ENCODE measurements around the gene HYDIN.
"Not testable (repeated sequence)": the region's sequence is repeated elsewhere in the genome, so short reads cannot be mapped to it uniquely, and the experiment has no call there.

DNA sequence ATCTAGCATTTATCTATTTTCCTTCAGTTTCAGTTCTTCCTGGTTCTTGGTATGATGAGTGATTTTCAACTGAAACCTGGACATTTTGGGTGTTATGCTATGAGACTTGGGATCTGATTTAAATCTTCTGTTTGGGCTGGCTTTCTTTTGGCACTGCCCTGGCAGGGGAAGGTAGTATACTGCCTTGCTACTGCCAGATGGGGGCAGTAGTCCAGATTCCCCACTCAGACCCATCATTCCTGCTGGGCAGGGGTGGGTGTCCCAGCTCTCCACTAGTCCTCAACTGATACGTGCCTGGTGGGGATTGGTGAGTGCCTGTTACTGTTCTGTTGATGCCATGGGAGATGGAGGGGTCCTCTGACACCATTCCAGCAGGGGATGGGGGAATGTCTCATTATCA is 342.3 kb downstream of the HYDIN start:
- TF ChIP-seq, protein P1, sequence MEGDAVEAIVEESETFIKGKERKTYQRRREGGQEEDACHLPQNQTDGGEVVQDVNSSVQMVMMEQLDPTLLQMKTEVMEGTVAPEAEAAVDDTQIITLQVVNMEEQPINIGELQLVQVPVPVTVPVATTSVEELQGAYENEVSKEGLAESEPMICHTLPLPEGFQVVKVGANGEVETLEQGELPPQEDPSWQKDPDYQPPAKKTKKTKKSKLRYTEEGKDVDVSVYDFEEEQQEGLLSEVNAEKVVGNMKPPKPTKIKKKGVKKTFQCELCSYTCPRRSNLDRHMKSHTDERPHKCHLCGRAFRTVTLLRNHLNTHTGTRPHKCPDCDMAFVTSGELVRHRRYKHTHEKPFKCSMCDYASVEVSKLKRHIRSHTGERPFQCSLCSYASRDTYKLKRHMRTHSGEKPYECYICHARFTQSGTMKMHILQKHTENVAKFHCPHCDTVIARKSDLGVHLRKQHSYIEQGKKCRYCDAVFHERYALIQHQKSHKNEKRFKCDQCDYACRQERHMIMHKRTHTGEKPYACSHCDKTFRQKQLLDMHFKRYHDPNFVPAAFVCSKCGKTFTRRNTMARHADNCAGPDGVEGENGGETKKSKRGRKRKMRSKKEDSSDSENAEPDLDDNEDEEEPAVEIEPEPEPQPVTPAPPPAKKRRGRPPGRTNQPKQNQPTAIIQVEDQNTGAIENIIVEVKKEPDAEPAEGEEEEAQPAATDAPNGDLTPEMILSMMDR (conservative IDR thresholded peaks at IDR 0.05; ENCODE audit: low read length) = not testable (repeated sequence)
- TF ChIP-seq EZH2phosphoT487 (IDR thresholded peaks at IDR 0.05; ENCODE audit: borderline replicate concordance) = not testable (repeated sequence)

Data from Loucy (cell line).